Esophagus muscularis mucosa (tissue), 4 donors: ENCODE data around the gene KSR1. TPM values are rescaled to one million over a fixed set of nuclear protein-coding genes. Genes with fewer than 3 reads are reported as not detected.

Experiments
- DNase-seq: peaks from one replicate; pipeline ENCODE4 v3.0.0-alpha.2; 2017; ENCODE audit errors: extremely low spot score
- H3K27ac ChIP-seq, 4 donors: fragments of 200-600 bp; sonication (generic); replicated peaks in 1 of 4; 1 replicate in 3 of 4; 2 replicates in 1 of 4; pipeline ENCODE4 v1.5.1; 2016 to 2019; ENCODE audit warnings: mild to moderate bottlenecking in 1 of 4
- H3K27me3 ChIP-seq, 4 donors: fragments of 200-600 bp; sonication (generic); one replicate each; pipeline versions ENCODE4 v1.5.1 to v1.6.0; 2016 to 2019
- H3K36me3 ChIP-seq, 4 donors: fragments of 200-600 bp; sonication (generic); one replicate each; pipeline ENCODE4 v1.5.1; 2016 to 2019
- H3K4me1 ChIP-seq, 4 donors: fragments of 200-600 bp; sonication (generic); one replicate each; pipeline ENCODE4 v1.5.1; 2016 to 2019
- H3K4me3 ChIP-seq, 4 donors: fragments of 200-600 bp; sonication (generic); 1 replicate in 2 of 4; 2 replicates in 2 of 4; pipeline ENCODE4 v1.5.1; 2016 to 2019; ENCODE audit warnings: mild to moderate bottlenecking in 4 of 4, moderate library complexity in 1 of 4
- H3K9me3 ChIP-seq, 4 donors: fragments of 200-600 bp; sonication (generic); 1 replicate in 3 of 4; 2 replicates in 1 of 4; pipeline ENCODE4 v1.5.1; 2016 to 2019
- CTCF ChIP-seq, 3 experiments: fragments of 200-600 bp in 2 of 3; fragments of 450-650 bp in 1 of 3; sonication (generic) in 2 of 3; IDR thresholded peaks; one replicate each; pipeline ENCODE4 v1.5.1; 2017 to 2019; ENCODE audit warnings: antibody characterized with exemption in 3 of 3, mild to moderate bottlenecking in 2 of 3, moderate library complexity in 1 of 3
- EP300 ChIP-seq: sonication (generic); formaldehyde crosslinking; IDR thresholded peaks from one replicate; pipeline ENCODE4 v1.6.1; 2017; ENCODE audit warnings: antibody characterized with exemption
- POLR2A ChIP-seq: fragments of 450-650 bp; IDR thresholded peaks from one replicate; pipeline ENCODE4 v1.6.1; 2017; ENCODE audit warnings: antibody characterized with exemption, moderate library complexity, mild to moderate bottlenecking, low read depth
- POLR2AphosphoS5 ChIP-seq, 2 donors: sonication (generic); formaldehyde crosslinking; IDR thresholded peaks; one replicate each; pipeline ENCODE4 v1.6.1; 2017; ENCODE audit warnings: antibody characterized with exemption in 2 of 2
- WGBS: methylation state at CpG from one replicate; pipeline ENCODE4 v1.1.5; 2018; 5-methylcytosine and 5-hydroxymethylcytosine counted together
- intact Hi-C: fragments of 100-400 bp; cut with DNase I; formaldehyde crosslinking; loops from one replicate; pipeline ENCODE4 v1.15.1; 2023
- total RNA-seq, 4 donors: library from RNA; depleted of rRNA; stranded (reverse); fragments of >200 nt; gene quantifications; one replicate each; pipeline versions ENCODE4 v1.1.0 to v1.2.1, GENCODE V29; 2016

The KSR1 gene
- total RNA-seq, 4 donors from 2014 or later, result 13.3 to 18.9 (median 13.7) TPM

- Histone ChIP-seq H3K9me3 (no peaks in the 10 kb centered on the region), H3K27ac (no peak overlapping the region), H3K4me1 (peaks cover 28 to 46% (median 44%) of the 10 kb centered on the region in 4 donors), H3K4me3 (no peak overlapping the region), H3K36me3 (no peaks in the 10 kb centered on the region), H3K27me3 (no peaks in the 10 kb centered on the region)
- intact Hi-C loops, result loop anchor here (5.0 kb wide), 1 partner anchor 101 kb away; the partner anchor contains the start of gene KSR1
- 98% methylated on average over 5 of the region's 5 CpGs for WGBS
- DNase-seq, result no peak
- TF ChIP-seq CTCF (IDR thresholded peaks at IDR 0.05) (no peak), POLR2AphosphoS5 (IDR thresholded peaks at IDR 0.05) (no peak), EP300 (no peak), POLR2A (no peak)
Observed at GRCh38 chr17:27558341-27558740, 102.1 kb downstream of the KSR1 start.

- intact Hi-C loops, result loop anchor here (5.0 kb wide), 1 partner anchor 102 kb away; the partner anchor contains the start of gene KSR1
Observed at GRCh38 chr17:27558842-27559505, 102.7 kb downstream of the KSR1 start.

GRCh38 chr17:27559506-27560481 is 103.5 kb downstream of the KSR1 start:
- WGBS, result 40% methylated on average over 22 of the region's 22 CpGs
- H3K27ac ChIP-seq, result peak overlapping the region; percentile 49 to 64 (median 52)
- H3K27me3 ChIP-seq, result no peaks in the 10 kb centered on the region
- peak overlapping the region; percentile 22 to 45 (median 28) for H3K4me3 ChIP-seq
- no peaks in the 10 kb centered on the region for H3K9me3 ChIP-seq
- intact Hi-C loops, result loop anchor here (5.0 kb wide), 1 partner anchor 102 kb away; the partner anchor contains the start of gene KSR1
- H3K4me1 ChIP-seq, result peaks cover 26 to 31% (median 30%) of the 10 kb centered on the region in 4 donors
- no peak for TF ChIP-seq POLR2A
- peak in 1 of 3 experiments; percentile 8 for TF ChIP-seq CTCF (IDR thresholded peaks at IDR 0.05)
- peak; percentile 23 to 57 for TF ChIP-seq POLR2AphosphoS5 (IDR thresholded peaks at IDR 0.05)
- DNase-seq, result no peak
- H3K36me3 ChIP-seq, result no peaks in the 10 kb centered on the region

More at GRCh38 chr17:27558842-27559505, 102.7 kb downstream of the KSR1 start:
- no peak for TF ChIP-seq POLR2A
- TF ChIP-seq POLR2AphosphoS5 (IDR thresholded peaks at IDR 0.05), result no peak
- no peak for TF ChIP-seq EP300
- no peak for TF ChIP-seq CTCF (IDR thresholded peaks at IDR 0.05)
- peak overlapping the region in 1 of 4 donors; percentile 22 for H3K4me3 ChIP-seq
- DNase-seq, result no peak
- H3K27me3 ChIP-seq, result no peaks in the 10 kb centered on the region
- 85% methylated on average over 12 of the region's 12 CpGs for WGBS
- H3K27ac ChIP-seq, result peak overlapping the region in 3 of 4 donors; percentile 49 to 64 (median 55)
- H3K36me3 ChIP-seq, result no peaks in the 10 kb centered on the region
- peaks cover 25 to 39% (median 38%) of the 10 kb centered on the region in 4 donors for H3K4me1 ChIP-seq
- no peaks in the 10 kb centered on the region for H3K9me3 ChIP-seq

GRCh38 chr17:27560668-27561067 is 104.4 kb downstream of the KSR1 start:
- DNase-seq, result no peak
- intact Hi-C loops, result no loop called here
- peak overlapping the region in 3 of 4 donors; percentile 22 to 45 (median 28) for H3K4me3 ChIP-seq
- no peaks in the 10 kb centered on the region for H3K36me3 ChIP-seq
- WGBS, result 54% methylated on average over 4 of the region's 4 CpGs
- TF ChIP-seq POLR2A (no peak), CTCF (IDR thresholded peaks at IDR 0.05) (no peak), EP300 (no peak), POLR2AphosphoS5 (IDR thresholded peaks at IDR 0.05) (no peak)
- peaks cover 20 to 26% (median 24%) of the 10 kb centered on the region in 4 donors for H3K4me1 ChIP-seq
- no peaks in the 10 kb centered on the region for H3K27me3 ChIP-seq
- H3K9me3 ChIP-seq, result no peaks in the 10 kb centered on the region
- H3K27ac ChIP-seq, result peak overlapping the region; percentile 36 to 64 (median 49)
